K562 (cell line): ENCODE data around the gene RCC1. TPM values are rescaled to one million over a fixed set of nuclear protein-coding genes. Genes with fewer than 3 reads are reported as not detected.

Source experiments
- ARID4B ChIP-seq: sonication (generic); formaldehyde crosslinking; IDR thresholded peaks from 2 replicates; pipeline ENCODE4 v1.8.0; 2022; ENCODE audit warnings: mild to moderate bottlenecking, missing genetic modification reagents
- CHD7 ChIP-seq: fragments of 200-600 bp; sonication (generic); IDR thresholded peaks from one replicate; pipeline ENCODE4 v1.6.1; 2012; ENCODE audit warnings: mild to moderate bottlenecking, low read depth, low read length, inconsistent platforms
- FOXM1 ChIP-seq, 2 experiments: fragments of 450-650 bp in 1 of 2; sonication (generic) in 1 of 2; formaldehyde crosslinking in 1 of 2; IDR thresholded peaks; 2 replicates each; pipeline versions ENCODE4 v1.6.1 to v1.9.0; 2017 to 2022; ENCODE audit warnings: low read depth in 2 of 2, mild to moderate bottlenecking in 2 of 2, missing genetic modification reagents in 1 of 2, moderate library complexity in 1 of 2
- GTF2E2 ChIP-seq: fragments of 200-800 bp; sonication (Bioruptor generic); IDR thresholded peaks from 2 replicates; pipeline ENCODE4 v1.6.1; 2016; ENCODE audit warnings: missing genetic modification characterization, missing compliant biosample characterization
- POLR2AphosphoS5 ChIP-seq: IDR thresholded peaks from 2 replicates; pipeline ENCODE4 v1.6.1; 2011; ENCODE audit warnings: mild to moderate bottlenecking, low read depth, low read length, moderate library complexity; ENCODE audit not compliant: control insufficient read depth, insufficient read depth
- RBM15 ChIP-seq: fragments of 200-400 bp; formaldehyde crosslinking; IDR thresholded peaks from 2 replicates; pipeline ENCODE4 v1.6.1; 2018; ENCODE audit warnings: mild to moderate bottlenecking, low read length, moderate library complexity; ENCODE audit not compliant: insufficient read depth
- VEZF1 ChIP-seq: fragments of 200-800 bp; sonication (Bioruptor generic); IDR thresholded peaks from 2 replicates; pipeline ENCODE4 v1.6.1; 2017; ENCODE audit warnings: missing genetic modification characterization, missing compliant biosample characterization
- ZNF124 ChIP-seq: sonication (generic); formaldehyde crosslinking; IDR thresholded peaks from 2 replicates; pipeline ENCODE4 v1.8.1; 2022; ENCODE audit warnings: missing genetic modification reagents
- ZNF316 ChIP-seq: fragments of 450-650 bp; IDR thresholded peaks from 2 replicates; pipeline ENCODE4 v1.6.1; 2016
- polyA plus RNA-seq, 8 experiments: library from polyadenylated mRNA; depleted of rRNA in 4 of 8; stranded (reverse) in 5 of 8; unstranded in 3 of 8; fragments of >200 nt; fragmentation: Nextera tagmentation in 2 of 8; fragmentation: Illumina TruSeq in 1 of 8; extraction: Ambion mirVana in 2 of 8; extraction: Trizol in 1 of 8; gene quantifications; 2 replicates each; pipeline versions ENCODE4 v1.2.1 to v1.2.3, GENCODE V29; 2011 to 2014; ENCODE audit warnings: inconsistent platforms in 1 of 8, missing spikeins in 1 of 8
- total RNA-seq, 7 experiments: library from RNA; depleted of rRNA in 6 of 7; stranded (reverse); fragments of >200 nt in 6 of 7; fragmentation: Illumina TruSeq in 2 of 7; extraction: Trizol in 2 of 7; gene quantifications; 2 replicates each; pipeline versions ENCODE4 v1.2.1 to v1.2.3, GENCODE V29; 2011 to 2021; ENCODE audit warnings: low replicate concordance in 1 of 7

Gene RCC1
- total and polyA plus RNA-seq, 9 of the 15 experiments (the other 6 are each of a cell fraction or from before 2014, with no cell fraction given): 16.4 to 202 (median 107) TPM

- peak; percentile 31 for TF ChIP-seq CHD7
- no peak for TF ChIP-seq ZNF316
- TF ChIP-seq GTF2E2 (tag): no peak; the same call in 1 of the 2 replicates
- no peak for TF ChIP-seq RBM15
- TF ChIP-seq ARID4B (CRISPR knock-in tag): no peak; the same call in 1 of the 2 replicates
- TF ChIP-seq ZNF124 (CRISPR knock-in tag): no peak
- TF ChIP-seq VEZF1 (CRISPR knock-in tag): no peak
- TF ChIP-seq FOXM1 (IDR thresholded peaks at IDR 0.05; ENCODE audit: low read depth): no peak
- no peak; the same call in 1 of the 2 replicates for TF ChIP-seq FOXM1 (CRISPR knock-in tag; IDR thresholded peaks at IDR 0.05; ENCODE audit: low read depth)
- TF ChIP-seq POLR2AphosphoS5: peak; percentile 91
These were observed 4.6 kb downstream of the RCC1 start (continued) for GRCh38 chr1:28510273-28510969.
